Adipose tissue (tissue), 3 donors: ENCODE data around the gene MAST4. TPM values are rescaled to one million over a fixed set of nuclear protein-coding genes. Genes with fewer than 3 reads are reported as not detected.

Experiments used
- H3K27ac ChIP-seq: one replicate; pipeline ENCODE4 v1.5.1; 2013; ENCODE audit warnings: low read depth, low read length
- WGBS, 3 donors: extraction: QIAGEN DNeasy Blood & Tissue Kit; methylation state at CpG; one replicate each; pipeline ENCODE4 v1.1.7; 2013; 5-methylcytosine and 5-hydroxymethylcytosine counted together
- polyA plus RNA-seq, 3 donors: library from polyadenylated mRNA; stranded (reverse); fragments of 200-250 nt; gene quantifications; one replicate each; pipeline ENCODE4 v1.2.3, GENCODE V29; 2013
- donor health status: healthy with polysubstance abuse.
- donor health status: Bipolar disorder and iron deficiency.
- donor health status: healthy.

The MAST4 gene
- polyA plus RNA-seq, 3 donors, result 2.7 to 16.6 (median 11.8) TPM

DNA sequence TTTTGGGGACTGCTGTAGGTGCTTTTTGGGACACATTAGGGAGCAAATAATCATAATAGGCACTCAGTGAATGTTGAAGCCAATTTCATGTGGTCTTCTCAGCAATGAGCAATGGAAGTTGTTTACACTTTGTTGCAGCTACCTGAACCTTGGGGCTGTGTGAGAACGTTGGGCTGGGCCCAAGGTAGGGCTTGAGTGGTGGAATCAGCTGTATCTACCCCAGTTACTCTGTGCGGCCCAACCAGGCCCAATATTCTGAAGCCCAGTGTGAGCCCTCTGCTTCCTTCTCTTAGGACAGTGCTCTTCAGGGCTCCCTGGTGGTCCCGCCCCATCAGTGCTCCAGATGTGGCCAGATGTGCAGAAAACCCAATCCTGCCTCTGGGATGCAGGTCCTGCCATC is 38.4 kb downstream of the MAST4 start:
- no peak overlapping the region for H3K27ac ChIP-seq
- WGBS, 3 donors, result 73 to 91% (median 90%) methylated on average over 3 of the region's 3 CpGs

DNA sequence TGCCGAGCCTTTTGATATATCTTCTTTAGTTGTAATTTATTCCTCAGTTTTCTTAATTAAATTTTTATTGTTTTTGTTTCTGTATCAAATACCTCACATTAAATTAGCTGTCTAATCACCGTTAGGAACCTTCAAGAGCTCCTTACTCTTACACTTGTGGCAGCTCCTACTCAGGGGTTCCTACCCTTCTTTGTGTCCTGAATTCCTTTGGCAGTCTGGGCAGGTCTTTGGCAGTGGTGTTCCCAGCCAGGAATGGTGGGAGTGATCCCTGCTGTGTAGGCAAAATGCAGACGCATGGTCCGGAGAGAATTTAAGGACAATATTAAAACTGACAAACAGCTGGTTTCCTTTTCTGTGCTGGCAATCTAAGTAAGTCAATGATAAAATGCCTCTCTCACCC is 41.8 kb downstream of the MAST4 start:
- H3K27ac ChIP-seq, result no peak overlapping the region
- WGBS, 3 donors, result 73 to 75% (median 75%) methylated on average over 4 of the region's 4 CpGs

- H3K27ac ChIP-seq, result no peak overlapping the region
- 64 to 97% (median 74%) methylated on average over 1 of the region's 1 CpG for whole genome bisulfite sequencing, 3 donors
Measured at GRCh38 chr5:66639037-66639436, 42.8 kb downstream of the MAST4 start.

GRCh38 chr5:66642538-66642937 is 46.3 kb downstream of the MAST4 start:
- H3K27ac ChIP-seq, result no peak overlapping the region
- 83 to 85% (median 84%) methylated on average over 3 of the region's 3 CpGs for WGBS, 3 donors

DNA sequence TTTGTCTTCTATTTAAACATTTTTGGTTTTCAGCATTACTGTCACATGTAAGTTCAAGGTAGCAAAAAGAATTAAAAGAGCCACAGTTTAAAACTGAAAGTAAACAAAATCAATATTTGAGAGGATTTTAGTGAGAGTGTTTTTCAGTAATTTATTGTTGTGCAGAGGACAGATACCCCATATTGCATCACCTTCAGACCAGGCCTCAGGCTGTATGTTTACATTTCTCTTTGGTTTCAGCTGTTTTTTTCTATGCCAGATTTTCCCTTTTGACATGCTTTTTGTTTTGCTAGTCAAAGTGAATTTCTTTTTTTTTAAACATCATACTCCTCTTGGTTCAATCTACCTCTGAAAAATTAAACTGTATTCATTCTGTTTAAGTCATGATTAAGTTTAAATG is 47.2 kb downstream of the MAST4 start:
- no peak overlapping the region for H3K27ac ChIP-seq

GRCh38 chr5:66644111-66644510 is 47.9 kb downstream of the MAST4 start:
- H3K27ac ChIP-seq, result no peak overlapping the region

DNA sequence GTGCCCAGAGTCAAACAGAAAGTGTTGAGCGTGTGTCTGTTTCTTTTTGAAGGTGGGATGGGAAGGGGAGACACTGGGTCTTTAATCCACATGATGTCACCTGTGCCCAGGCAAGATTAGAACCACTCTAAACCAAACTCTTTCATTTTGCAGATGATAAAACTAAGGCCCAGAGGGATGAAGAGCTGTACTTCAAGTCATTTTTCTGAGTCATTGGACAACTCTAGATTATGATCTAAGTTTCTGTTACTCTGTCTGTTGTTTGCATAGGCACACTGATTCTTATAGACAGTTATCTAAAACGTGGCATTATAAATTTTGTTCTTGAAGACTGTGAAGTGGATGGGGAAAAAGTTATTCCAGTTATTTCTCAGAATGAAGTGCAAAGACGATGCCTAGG is 48.8 kb downstream of the MAST4 start:
- no peak overlapping the region for H3K27ac ChIP-seq
- WGBS, 3 donors, result 82 to 86% (median 84%) methylated on average over 3 of the region's 3 CpGs

DNA sequence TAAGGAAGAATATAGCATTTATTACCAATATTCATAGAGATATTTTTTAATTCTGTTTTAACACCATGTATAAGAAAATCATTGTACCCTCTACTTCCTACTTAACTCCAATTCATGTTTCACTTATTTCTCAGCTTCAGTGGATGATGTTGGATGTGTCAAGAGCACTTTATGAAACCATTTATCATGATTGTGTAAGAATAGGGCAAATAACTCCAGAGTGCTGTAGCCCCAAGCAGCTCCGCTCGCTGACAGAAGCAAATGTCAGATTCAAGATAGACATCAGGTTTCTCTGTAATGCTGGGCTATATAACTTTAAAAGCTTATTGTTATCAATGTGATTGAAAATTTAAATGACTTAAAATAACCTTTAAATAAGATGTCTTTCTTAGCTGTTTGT is 50.4 kb downstream of the MAST4 start:
- no peak overlapping the region for H3K27ac ChIP-seq
- 70 to 82% (median 80%) methylated on average over 2 of the region's 2 CpGs for whole genome bisulfite sequencing, 3 donors

GRCh38 chr5:66647146-66647856 is 51.1 kb downstream of the MAST4 start:
- H3K27ac ChIP-seq, result no peak overlapping the region

DNA sequence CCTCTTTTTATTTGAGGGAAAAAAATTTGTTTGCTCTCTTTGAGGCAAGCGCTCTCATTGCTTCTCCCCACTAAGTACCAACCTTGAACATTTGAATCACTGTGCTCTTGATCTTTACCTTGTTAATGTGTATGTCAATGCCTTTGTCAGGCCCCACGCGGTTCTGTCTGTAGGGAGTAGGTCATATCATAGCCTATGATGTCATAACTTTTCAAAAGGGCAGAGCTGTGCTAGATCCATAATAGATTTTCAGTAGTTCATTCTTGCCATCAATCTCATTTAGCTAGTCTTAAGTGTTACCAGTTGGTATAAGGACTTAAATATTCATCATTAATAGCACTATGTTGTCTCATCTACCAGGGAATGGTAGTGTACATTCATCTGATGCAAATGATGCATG is 56.6 kb downstream of the MAST4 start:
- H3K27ac ChIP-seq, result no peak overlapping the region
- 80 to 90% (median 86%) methylated on average over 3 of the region's 3 CpGs for WGBS, 3 donors

More at GRCh38 chr5:66647146-66647856, 51.1 kb downstream of the MAST4 start:
- 62 to 76% (median 71%) methylated on average over 3 of the region's 3 CpGs for WGBS, 3 donors

DNA sequence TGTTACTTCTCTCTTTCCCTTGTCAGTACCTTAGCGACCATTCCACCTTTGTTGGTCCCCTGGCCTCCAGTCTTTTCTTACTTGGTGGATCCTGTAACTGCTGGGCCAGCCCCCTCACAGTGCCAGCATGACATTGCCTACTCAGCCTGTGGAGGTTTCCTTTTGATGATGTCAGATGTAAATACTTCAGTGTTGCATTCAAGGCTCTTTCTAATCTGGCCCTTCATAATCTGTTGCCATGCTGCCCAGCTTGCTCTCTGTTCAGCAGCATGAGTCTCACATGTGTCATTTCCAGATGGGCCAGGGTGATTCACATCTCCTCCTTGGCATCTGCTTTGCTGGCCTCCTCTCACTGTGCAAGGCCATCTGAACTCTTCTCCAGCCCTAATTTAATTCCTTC is 57.1 kb downstream of the MAST4 start:
- WGBS, 3 donors, result 76 to 93% (median 77%) methylated on average over 1 of the region's 1 CpG
- H3K27ac ChIP-seq, result no peak overlapping the region

DNA sequence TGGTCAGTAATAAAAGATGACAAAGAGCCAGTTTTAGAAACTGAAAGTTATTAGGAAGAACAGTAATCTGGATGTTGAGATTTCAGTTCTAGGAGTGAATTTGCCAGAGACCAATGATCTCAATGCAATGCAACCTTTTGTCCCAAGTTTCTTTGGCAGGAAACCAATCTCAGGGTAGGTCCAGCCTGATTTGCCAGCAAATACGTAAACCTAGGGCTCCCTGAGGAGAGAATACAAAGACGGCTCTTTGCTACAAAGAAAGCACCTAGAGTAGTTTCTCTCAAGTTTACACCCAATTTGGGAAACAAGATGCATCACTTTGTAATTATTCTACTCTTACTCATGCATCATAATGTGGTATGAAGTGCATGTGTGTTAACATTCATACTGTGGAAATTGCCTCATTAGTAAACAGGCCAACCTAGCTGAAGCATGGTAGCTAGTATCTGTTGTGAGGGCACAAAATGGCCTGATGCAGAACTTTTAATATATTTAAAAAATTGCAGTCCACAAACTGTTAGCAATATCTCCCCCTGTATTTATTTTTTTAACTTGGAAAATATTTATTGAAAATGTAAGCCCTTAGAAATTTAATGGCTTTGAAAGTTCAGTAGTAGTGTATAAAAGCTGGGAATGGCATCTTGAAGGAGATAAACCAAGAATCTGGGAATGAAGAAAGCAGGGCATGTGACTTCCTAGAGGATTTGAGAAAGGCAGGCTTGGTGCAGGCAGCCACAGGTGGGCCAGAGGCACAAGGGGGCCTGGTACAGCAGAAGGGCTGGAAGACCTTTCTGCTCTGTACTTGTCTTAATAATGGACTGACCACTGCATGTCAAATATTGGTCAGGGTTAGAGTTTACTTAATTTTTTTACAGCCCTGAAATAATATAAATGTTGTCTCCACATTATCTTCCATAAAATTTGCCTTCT is 59.5 kb downstream of the MAST4 start:
- WGBS, 3 donors, result 57 to 83% (median 58%) methylated on average over 2 of the region's 2 CpGs
- no peak overlapping the region for H3K27ac ChIP-seq

- no peak overlapping the region for H3K27ac ChIP-seq
- WGBS, 3 donors, result 58 to 83% (median 58%) methylated on average over 2 of the region's 2 CpGs
Measured at GRCh38 chr5:66658516-66658915, 62.3 kb downstream of the MAST4 start.

DNA sequence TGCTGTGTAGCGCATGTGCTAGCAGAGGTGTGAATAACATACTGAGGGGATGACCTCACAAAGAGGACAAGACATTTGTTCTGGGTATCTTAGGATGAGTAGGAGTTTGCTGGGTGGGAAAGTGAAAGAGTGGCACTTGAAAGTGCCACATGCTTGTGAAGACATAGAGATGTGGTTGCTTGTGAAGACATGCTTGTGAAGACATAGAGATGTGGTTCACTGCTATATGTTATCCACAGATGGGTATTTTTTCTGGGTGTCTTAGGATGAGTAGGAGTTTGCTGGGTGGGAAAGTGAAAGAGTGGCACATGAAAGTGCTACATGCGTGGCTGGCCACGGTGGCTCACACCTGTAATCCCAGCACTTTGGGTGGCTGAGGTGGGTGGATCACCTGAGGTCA is 63.6 kb downstream of the MAST4 start:
- H3K27ac ChIP-seq, result no peak overlapping the region
- WGBS, 3 donors, result 86 to 97% (median 96%) methylated on average over 3 of the region's 3 CpGs

DNA sequence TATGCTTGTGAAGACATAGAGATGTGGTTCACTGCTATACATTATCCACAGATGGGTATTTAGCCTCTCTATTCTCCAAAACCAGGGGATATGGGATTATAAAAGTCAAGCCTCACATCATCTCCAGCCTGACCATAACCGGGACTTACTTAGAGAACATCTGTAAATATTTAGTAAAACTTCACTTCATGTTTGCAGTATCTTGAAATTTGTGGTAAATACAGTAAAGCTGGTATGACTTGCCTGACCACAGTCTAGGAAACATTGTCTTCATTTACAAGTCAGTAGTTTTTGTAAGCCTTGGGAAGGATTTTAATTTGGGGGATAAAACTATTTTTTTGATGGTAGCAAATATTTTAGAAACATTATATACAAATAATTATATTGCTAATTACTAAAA is 64.2 kb downstream of the MAST4 start:
- 67 to 90% (median 76%) methylated on average over 1 of the region's 1 CpG for WGBS, 3 donors
- no peak overlapping the region for H3K27ac ChIP-seq

GRCh38 chr5:66661149-66661548 is 65.0 kb downstream of the MAST4 start:
- WGBS, 3 donors, result 46 to 59% (median 56%) methylated on average over 3 of the region's 3 CpGs
- no peak overlapping the region for H3K27ac ChIP-seq

DNA sequence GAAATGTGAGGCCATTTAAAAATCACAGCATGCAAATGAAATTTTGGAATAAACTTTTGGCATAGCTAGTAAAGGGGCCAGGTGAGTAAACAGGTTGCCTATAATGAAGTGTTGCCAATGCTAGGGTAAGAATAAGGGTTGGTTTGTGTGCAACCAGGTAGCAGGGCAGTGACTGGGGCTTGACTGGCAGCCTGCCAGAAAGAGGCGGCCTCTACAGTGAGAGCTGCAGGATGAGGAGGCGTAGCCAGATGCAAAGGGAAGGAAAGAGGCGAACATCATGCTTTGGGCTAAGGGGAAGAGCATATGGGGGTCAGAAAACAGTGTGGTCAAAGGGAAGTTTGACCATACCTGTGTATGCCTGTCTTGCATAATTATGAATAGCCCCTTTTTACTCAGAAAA is 70.6 kb downstream of the MAST4 start:
- WGBS, 3 donors, result 48 to 61% (median 61%) methylated on average over 3 of the region's 3 CpGs
- H3K27ac ChIP-seq, result no peak overlapping the region

DNA sequence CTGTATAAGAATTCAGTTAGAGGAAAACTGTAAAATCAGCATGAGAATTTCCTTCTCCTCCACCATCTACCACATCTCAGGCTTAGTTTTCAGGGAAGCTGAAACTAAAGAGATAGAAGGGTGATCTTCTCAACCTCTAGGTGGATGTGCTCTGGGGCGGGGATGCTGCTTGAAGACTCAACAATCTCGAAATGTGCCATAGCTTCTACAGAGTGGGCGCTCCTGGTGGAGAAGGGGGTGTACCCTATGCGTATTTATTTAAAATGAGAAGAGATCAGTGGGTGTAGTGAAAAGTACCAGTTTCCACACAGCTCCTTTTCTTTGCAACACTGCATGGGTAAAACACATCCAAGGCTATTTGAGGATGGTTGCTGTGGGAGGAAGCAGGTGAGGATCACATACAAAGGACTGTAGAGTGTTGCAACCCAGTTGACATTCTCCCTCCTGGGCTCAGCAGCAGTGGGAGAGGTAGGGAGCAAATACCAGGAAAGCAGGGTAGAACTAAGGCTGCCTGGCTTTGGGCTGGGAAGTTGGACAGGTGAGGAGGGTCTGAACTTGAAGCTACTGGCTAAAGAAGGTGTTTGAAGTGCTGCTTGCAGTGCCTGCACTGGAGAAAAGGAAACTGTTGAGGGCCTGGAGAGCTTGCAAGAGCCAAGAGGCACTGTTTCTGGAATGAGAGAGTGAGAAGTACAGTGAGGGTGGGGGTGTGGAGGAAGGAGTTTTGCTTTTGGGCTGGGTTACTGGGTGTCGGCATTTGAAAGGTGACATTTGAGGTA is 73.1 kb downstream of the MAST4 start:
- WGBS, 3 donors, result 84 to 92% (median 87%) methylated on average over 5 of the region's 5 CpGs
- H3K27ac ChIP-seq, result no peak overlapping the region

DNA sequence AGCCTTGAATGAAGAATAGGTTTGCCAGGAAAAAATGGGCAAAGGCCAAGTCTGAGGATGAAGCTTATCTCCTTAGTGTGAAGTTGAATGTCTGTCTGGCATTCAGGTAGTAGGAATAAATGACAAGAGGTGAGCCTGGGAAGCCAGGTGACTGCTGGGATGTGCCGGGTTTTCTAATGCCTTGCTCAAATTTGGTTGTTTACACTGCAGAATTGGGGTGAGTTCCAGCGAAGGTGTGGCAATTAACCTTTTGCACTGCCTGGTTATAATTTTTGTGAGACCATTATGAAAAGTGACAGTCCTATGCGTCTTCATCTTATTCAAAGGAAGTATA is 73.6 kb downstream of the MAST4 start:
- H3K27ac ChIP-seq, result no peak overlapping the region
- WGBS, 3 donors, result 27 to 79% (median 73%) methylated on average over 3 of the region's 3 CpGs
